GM18951 (cell line): Measurements from ENCODE around the gene KIF1A.
"Not testable (repeated sequence)": the region's sequence is repeated elsewhere in the genome, so short reads cannot be mapped to it uniquely, and the experiment has no call there.

Experiments
- POLR2A ChIP-seq: IDR thresholded peaks from 4 replicates; pipeline ENCODE4 v1.6.1; 2011; ENCODE audit warnings: mild to moderate bottlenecking; ENCODE audit not compliant: insufficient read length, insufficient read depth; ENCODE audit errors: extremely low read depth
- in situ Hi-C: fragments of 300-500 bp; cut with MboI; formaldehyde crosslinking; loops from one replicate; pipeline ENCODE4 v1.12.0; 2022; ENCODE audit warnings: low sequenced_read_pairs, mixed read lengths, inconsistent platforms; ENCODE audit not compliant: unreplicated experiment

KIF1A gene

DNA sequence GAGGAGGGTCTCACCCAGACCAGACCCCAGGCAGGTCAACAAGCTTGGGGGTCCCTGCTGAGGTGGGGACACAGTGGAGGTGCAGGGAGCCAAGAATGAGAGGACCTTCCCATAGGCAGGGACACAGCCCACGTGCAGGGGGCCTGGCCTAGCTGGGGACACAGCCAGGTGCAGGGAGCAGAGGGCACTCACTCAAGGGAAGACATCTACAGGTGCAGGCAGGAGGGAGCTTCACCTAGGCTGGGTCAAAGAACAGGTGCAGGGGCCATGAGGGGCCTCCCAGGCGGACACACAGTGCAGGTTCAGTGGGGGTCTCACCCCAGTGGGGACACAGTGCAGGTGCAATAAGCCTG lies 129.0 kb downstream of the KIF1A start:
- in situ Hi-C loops: not testable (repeated sequence)

DNA sequence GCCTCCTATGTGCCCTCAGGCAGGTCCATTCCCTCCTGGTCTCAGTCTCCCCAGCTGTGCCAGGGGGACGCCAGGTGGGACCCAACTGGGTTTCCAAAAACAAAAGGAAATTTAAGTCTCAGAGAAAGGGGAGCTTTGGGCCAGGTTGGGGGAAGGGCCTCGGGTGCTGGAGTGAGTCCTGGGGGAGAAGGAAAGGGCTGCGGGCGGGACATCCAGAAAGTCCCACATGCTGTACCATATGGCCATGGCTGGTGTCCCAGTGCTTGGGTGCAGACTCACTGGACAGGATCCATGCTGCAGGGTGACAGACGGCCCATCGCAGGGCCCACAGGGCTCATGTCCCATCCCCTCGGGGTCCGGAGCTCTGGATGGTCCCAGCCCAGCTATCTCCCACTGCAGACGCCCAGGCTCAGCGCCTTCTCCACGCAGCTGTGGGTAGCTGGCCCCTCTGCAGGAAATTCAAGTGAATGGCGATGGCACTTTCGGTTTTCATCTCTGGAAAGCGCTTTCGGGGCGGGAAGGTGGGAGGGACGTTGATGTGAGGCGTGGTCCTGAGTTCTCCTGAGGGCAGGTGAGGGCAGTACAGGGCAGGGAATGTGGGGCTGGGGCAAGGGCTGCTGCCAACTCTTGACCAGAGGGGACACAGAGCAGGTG lies 129.5 kb downstream of the KIF1A start:
- in situ Hi-C loops: not testable (repeated sequence)

DNA sequence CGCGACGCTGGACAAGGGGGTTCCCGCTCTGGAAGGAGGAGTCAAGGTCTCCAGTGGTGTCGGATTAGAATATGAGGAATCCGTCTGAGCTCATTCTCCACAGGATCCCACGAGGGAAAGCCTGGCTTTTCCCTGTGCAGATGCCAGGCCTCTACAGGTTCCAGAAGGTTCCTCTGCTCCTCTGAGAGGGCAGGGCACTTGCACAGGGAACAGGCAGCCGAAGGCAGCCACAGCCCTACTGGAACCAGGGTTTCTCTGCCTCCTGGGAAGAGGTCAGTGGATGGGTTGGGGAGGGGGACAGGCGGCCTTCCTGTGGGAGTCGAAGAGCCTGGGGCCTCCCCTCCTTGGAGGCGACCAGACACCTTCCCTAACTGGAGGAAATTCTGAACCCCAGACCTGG lies 130.0 kb downstream of the KIF1A start:
- in situ Hi-C loops: no loop called here

DNA sequence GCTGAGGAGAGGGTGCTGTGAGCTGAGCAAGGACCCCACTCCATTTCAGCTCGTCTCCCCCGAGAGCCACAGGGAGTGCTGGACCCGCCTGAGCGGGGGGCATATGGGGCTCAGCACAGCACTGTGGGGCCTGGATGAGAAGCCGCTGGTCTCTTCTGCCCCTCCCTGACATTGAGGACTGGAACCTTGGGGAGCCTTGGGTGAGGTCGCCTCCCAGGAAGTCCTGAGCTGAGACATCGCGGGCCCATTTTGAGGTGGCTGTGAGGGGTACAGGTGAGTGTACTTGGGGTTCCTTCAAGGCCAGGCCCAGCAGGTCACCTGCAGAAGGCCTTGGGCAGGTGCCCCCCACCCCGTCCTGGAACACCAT lies 131.5 kb downstream of the KIF1A start:
- TF ChIP-seq POLR2A: no peak
- in situ Hi-C loops: no loop called here

More for the DNA sequence above, 130.0 kb downstream of the KIF1A start:
- no peak for TF ChIP-seq POLR2A

DNA sequence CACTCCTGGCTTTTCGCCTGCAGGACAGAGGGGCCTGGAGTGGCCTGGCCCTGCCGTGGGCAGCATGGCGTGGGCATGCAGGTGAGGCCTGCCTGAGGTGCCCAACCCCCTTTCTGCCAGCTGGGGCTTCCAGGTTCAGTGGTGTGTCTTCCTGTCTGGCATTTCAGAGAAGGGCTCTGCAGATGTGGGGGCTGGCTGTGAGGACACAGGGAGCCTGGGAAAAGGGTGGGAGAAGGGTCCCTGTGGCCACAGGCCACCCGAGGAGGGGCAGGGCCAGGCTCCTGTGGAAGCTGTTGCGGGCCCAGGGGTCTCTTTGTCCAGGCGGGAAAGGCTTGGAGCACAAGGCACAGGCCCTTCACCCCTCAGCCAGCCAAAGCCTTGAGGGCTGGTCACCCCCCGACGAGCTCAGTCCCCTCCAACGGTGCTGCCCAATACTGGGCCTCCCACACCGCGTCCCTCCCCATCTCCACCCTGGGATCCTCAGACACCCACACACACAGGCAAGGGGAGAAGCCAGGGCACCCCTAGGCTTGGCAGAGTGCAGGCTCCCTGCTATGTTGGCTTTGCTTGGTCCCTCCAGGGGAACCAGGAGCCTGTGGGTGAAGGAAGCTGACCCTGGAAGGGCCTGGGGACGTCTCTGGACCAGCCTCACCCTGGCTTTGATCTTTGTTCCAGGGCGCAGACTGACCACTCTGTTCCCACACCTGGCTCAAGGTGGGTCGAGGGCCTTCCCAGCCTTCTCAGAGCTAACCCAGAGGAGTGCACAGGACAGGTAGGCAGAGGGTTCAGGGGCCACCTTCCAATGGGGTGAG lies 132.1 kb downstream of the KIF1A start:
- in situ Hi-C loops: no loop called here
- no peak for TF ChIP-seq POLR2A

DNA sequence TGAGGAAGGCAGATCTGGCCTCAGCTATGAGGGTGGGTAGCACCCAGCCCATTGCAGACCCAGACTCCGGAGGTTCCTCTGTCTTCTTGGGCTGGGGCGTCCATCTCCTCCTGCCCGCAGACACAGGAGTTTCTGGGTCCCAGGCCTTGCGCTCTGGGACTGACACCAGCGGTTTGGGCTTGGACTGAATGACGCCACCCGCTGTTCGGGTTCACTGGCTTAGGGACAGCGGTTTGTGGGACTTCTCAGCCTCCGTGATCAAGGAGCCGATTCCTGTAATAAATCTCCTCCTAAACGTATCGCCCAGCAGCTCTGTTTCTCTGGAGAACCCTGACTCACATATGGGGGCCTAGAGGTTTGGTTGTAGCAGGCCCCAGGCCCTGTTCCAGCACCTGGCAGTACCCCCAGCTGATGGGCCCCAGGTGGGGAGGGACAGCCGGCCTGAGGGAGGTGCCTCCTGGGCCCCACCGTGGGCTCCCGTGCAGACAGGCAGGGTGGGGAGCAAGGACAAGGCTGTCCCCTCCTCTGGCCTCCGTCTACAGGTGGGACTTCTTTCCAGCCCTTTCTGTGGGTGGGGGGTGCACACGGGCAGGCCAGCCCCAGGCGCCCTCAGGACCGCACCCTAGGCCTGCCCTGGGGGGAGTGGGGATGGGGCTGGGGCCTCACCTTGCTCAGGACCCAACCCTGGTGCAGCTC lies 132.8 kb downstream of the KIF1A start:
- in situ Hi-C loops: no loop called here

DNA sequence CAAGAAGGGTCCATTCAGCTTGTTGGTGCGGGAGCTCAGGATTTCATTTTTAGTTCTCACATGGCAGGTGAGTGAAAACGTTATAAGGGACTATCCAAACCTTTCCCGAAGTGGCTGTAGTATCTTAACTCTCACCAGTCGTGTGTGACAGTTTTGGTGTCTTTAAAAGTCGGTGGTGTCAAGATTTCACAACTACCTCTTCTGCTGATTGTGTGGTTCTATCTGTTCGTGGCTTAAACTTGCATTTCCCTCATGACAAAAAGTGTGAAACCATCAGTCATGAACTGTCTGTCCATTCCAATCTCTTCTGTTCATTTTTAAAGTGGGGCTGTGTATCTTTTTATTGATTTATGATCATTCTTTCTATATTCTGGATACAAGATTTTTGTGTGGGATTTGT lies 133.6 kb downstream of the KIF1A start:
- in situ Hi-C loops: no loop called here
- no peak for TF ChIP-seq POLR2A

More for the DNA sequence above, 132.8 kb downstream of the KIF1A start:
- TF ChIP-seq POLR2A: no peak

DNA sequence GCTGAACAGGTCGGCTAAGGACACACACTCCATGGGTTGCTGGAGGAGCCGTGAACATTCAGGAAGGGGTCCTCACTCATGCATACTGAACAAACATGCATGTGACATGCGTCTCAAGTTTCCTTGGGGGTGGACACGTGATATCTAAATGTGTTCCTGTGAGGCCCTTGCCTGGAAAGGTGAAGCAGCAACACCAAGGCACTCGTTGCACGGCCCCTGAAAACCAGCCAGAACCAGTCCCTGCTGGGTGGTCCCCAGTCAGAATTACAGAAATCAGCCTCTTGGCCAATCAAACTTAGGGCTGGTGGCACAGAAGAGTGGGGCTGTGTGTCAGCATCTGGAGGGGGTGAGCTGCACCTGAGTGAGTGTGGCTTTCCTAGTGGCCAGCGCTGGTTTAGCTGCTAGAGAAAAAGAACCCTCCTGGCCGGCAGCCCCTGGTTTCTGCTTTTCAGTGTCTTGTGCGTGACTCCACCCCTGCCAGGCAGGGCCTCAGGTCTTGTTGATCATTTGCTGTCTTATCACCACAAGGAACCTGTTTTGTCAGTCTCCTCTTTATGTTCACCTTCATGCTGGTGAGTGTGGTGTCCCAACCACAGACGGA lies 134.1 kb downstream of the KIF1A start:
- in situ Hi-C loops: no loop called here
- TF ChIP-seq POLR2A: no peak

DNA sequence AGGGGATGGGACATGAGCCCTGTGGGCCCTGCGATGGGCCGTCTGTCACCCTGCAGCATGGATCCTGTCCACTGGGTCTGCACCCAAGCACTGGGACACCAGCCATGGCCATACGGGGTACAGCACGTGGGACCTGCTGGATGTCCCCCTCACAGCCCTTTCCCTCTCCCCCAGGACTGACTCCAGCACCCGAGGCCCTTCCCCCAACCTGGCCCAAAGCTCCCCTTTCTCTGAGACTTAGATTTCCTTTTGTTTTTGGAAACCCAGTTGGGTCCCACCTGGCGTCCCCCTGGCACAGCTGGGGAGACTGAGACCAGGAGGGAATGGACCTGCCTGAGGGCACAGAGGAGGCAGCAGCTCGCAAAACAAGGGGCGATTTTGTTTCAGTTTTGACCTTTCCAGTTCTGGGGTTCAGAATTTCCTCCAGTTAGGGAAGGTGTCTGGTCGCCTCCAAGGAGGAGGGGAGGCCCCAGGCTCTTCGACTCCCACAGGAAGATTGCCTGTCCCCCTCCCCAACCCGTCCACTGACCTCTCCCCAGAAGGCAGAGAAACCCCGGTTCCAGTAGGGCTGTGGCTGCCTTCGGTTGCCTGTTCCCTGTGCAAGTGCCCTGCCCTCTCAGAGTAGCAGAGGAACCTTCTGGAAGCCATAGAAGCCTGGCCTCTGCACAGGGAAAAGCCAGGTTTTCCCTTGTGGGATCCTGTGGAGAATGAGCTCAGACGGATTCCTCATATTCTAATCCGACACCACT lies 135.9 kb downstream of the KIF1A start:
- in situ Hi-C loops: not testable (repeated sequence)

DNA sequence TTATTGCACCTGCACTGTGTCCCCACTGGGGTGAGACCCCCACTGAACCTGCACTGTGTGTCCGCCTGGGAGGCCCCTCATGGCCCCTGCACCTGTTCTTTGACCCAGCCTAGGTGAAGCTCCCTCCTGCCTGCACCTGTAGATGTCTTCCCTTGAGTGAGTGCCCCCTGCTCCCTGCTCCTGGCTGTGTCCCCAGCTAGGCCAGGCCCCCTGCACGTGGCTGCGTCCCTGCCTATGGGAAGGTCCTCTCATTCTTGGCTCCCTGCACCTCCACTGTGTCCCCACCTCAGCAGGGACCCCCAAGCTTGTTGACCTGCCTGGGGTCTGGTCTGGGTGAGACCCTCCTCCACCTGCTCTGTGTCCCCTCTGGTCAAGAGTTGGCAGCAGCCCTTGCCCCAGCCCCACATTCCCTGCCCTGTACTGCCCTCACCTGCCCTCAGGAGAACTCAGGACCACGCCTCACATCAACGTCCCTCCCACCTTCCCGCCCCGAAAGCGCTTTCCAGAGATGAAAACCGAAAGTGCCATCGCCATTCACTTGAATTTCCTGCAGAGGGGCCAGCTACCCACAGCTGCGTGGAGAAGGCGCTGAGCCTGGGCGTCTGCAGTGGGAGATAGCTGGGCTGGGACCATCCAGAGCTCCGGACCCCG lies 136.6 kb downstream of the KIF1A start:
- in situ Hi-C loops: not testable (repeated sequence)

DNA sequence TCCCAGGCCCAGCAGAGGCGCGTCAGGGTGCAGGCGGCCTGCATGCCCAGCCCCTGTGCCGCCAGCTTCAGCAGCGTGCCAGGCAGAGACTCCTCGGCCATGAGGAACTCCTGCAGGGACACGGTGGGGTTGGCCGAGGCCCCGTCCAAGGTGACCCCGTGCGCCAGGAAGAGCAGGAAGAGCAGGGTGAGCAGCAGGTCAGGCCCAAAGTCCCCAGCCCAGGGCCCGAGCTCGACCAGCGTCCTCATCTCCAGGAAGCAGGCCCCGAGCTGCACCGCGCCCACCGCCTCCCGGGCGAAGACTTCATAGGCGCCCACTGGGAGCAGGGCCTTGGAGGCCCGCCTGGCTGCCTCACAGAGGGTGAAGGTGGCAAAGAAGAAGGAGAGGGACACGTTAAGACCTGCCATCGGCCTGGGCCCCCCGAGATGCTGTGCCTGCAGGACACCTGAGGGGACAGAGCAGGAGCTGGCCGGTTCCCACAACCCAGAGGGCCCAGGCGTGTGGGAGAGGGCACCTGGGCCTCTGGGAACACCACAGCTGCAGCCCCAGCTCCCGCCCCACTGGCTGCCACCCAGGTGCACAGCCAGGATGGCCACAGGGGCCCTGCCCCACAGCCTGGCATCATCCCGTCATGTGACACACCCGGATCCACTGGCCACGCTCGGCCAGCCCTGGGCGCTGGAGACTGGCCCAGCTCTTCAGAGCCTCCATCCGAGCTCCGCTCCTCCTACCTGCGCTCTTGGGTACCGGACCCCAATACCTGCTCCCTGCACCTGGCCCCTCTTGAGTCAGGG lies 137.4 kb downstream of the KIF1A start, which contains the start of gene AQP12B:
Gene AQP12B, minus strand, starts transcription at position 455 of the 794 bp plus-strand sequence. Its CDS starts 48 bp downstream, at position 407.
- in situ Hi-C loops: not testable (repeated sequence)

DNA sequence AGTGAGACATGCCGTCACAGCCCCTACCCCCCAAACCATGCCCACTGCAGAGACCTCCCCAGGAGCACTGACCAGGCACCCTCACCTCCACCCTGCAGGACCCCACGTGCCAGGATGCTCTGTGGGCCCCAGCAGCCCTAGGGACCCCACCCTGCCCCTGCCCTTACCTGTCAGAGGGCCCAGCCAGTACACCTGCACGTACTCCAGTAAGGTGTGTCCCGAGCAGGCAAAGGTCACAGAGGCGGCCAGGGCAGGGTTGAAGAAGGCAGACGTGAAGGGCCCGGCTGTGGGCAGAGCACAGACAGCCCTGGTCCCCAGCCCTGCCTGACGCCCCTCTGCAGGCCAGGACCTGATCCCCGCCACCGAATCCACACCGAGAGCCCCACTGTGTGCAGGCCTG lies 139.8 kb downstream of the KIF1A start:
- in situ Hi-C loops: not testable (repeated sequence)

DNA sequence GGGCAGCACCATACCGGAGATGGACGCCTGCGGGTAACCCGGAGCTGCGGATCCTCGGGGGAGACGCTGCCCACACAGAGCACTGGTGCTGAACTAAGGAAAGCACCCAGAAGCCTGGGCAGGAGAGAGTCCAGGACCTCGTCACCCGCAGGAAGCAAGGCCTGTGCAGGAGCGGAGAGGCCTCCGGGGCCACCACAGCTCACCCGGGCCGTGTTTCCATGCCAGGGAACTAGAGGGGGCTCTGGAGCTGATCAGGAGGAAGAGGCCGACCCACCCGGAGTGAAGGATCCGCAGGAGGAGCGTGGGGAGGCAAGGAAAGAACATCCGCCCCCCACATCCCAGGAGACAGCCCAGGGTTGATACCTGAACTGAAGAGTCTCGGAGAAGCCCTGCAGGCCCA lies 141.1 kb downstream of the KIF1A start:
- in situ Hi-C loops: not testable (repeated sequence)

DNA sequence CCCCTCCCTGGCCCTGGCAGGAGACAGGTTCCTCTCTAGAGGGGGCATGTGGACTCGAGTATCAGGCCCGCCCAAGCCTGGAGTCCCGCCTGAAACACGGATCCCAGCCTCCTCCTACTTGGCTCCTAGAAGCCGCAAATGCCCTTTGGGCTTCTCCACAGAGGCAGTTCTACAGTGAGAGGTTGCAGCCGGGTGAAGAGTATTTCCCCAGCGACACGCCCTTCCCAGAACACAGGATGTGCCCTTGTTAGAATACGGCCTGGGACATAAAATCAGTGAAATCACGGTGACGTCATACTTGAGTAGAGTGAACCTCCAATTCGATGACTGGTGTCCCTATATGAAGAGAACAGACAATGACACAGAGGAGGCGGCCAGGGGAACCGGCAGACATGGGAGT lies 142.0 kb downstream of the KIF1A start:
- in situ Hi-C loops: not testable (repeated sequence)

DNA sequence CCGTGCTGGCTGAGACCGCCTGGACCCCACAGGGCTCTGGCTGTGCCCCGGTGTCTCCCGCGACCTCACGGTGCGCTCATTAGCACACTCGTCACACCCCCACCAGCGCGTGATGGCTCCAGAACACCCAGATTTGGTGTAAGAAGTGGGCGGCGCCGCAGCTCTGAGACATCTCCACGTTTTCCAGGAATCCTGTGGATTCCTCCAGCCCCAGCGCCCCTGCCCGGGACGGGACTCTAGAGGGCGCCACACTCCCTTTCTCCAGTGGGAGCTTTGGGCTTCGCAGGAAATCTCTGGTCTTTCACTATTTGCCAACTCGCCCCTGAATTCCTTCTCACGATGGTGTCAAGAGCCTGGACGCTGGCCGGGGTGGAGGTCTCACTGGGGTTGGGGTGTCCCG lies 144.7 kb downstream of the KIF1A start:
- in situ Hi-C loops: not testable (repeated sequence)

DNA sequence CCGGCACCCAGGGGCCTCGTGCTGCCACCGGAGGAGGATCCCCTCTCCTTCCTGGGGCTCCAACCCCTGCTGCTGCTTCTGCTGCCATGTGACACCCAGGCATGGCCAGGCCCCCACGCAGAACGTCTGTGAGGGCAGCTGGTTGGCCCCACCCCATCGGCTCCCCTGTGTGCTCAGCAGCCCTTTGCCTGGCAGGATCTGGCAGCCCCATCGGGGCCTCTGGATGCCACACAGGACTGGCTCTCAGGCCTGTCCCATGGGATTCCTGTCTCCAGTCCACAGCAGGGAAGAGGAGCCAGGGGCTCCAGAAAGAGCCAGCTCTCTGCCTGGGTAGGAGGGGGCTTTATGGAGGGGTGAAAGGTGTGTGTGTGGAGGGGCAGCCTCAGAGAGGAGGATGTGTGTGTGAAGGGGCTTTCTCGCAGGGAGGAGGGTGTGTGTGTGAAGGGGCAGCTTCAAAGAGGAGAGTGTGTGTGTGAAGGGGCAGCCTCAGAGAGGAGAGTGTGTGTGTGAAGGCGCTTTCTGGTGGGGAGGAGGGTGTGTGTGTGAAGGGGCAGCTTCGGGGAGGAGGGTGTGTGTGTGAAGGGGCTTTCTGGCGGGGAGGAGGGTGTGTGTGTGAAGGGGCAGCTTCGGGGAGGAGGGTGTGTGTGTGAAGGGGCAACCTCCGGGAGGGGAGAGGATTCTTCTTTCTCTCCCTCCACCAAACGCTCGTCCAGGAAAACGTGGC lies 145.4 kb downstream of the KIF1A start:
- in situ Hi-C loops: not testable (repeated sequence)
